ENCODE data around the gene HMOX2.
A peak's percentile ranks its signal among the peaks of the same experiment; 100 is the strongest.

The HMOX2 gene, protein sequence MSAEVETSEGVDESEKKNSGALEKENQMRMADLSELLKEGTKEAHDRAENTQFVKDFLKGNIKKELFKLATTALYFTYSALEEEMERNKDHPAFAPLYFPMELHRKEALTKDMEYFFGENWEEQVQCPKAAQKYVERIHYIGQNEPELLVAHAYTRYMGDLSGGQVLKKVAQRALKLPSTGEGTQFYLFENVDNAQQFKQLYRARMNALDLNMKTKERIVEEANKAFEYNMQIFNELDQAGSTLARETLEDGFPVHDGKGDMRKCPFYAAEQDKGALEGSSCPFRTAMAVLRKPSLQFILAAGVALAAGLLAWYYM

DNA sequence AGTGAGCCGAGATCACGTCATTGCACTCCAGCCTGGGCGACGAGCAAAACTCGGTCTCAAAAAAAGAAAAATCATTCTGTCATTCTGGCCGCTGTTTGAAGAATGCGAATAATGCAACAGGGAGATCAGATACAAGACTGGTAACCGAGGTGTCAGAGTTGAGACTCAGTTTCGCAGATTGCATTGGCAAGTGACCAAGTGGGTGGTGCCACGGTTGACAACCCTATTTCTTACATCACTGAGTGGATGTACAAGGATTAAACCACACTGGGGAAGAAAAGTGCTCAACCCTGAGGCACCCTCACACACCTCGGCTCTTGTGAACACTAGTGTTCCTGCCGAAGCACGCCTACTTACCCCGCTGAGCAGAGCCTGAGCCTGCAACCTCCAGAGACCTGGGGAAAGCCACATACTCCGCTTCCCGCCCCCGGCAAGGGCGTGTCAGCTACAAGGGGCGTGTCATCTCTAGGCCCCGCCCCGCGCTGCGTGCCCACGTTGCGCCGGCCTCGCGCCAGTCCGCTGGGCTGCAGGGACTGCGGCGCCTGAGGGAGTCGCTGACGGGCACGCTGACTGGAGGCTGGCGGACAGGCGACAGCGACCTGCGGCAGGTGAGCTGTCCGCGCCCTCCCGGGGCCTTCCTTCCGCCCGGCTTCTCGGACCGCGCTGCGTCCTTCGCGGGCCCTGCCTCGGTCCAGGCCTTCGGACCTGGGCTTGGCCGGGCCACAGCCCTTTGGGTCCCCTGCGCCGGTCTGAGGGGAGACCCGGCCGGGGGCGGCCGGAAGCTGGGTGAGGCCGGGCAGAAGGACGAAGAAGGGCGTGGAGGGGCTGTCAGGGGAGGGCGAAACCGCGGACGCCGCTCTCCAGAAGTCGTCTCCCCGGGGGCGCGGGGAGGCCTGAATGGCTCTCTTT is at the start of gene HMOX2:
Gene HMOX2 (plus strand): TSS at position 519 of the 909 bp plus-strand sequence. CDS start 29,127 bp downstream, outside the sequence.
- DNase-seq (ENCODE audit: low read depth, low spot score), result peak; percentile 59

DNA sequence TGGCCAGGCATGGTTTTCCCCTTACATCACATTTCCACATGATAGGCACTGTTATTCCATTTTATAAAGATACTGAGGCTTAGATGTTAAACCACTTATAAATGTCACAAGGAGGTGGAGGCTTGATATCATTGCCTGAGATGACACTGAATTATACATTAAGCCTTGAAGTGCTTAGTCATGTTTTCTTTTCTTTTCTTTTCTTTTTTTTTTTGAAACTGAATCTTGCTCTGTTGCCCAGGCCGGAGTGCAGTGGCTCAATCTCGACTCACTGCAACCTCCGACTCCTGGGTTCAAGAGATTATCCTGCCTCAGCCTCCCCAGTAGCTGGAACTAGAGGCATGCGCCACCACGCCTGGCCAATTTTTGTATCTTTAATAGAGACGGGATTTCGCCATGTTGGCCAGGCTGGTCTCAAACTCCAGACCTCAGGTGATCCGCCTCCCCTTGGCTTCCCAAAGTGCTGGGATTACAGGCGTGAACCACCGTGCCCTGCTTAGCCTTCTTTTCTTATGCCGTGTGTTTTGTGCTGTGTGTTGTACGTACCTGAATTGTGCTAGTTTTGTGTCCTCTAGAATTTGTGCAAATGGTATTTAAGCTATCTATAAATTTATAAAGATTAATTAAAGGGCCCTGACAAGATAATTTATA is 49.4 kb upstream of the HMOX2 start:
- DNase-seq (ENCODE audit: low read depth, low spot score), result no peak

DNA sequence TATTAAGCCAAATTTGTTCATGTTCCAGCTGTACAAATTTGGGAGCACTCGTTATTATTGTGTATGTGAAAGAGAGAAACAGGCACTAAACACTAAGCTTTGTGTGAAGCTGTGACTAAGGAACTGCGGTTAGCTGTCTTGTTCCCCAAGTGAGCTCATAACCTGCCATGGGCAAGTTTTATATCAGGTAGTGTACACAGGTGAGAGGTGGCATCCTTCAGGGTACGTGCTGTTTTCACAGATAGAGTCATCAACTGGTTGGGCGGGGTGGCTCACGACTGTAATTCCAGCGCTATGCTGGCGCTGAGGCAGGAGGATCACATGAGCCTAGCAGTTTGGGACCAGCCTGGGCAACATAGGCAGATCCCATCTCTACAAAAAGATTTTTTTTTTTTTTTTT is 47.7 kb upstream of the HMOX2 start:
- no peak for DNase-seq (ENCODE audit: low read depth, low spot score)

DNA sequence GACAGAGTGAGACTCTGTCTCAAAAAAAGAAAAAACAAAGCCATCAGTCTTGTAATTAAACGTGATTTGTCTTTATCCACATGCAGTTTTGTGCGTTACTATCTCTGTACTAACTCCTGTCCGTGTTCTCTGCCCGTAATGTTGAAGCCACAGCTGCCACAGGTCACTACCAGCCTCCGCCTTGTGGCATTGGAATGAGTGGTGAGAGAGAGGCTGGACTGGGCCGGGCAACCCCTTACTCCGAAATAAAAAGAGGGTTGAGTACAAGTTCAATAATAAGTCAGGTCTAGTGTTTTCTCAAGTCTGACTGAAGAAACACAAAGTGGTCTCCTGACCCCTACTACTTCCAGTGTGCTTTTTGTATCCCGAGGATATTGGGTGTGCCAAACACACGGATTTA is 45.2 kb upstream of the HMOX2 start:
- DNase-seq (ENCODE audit: low read depth, low spot score), result no peak

DNA sequence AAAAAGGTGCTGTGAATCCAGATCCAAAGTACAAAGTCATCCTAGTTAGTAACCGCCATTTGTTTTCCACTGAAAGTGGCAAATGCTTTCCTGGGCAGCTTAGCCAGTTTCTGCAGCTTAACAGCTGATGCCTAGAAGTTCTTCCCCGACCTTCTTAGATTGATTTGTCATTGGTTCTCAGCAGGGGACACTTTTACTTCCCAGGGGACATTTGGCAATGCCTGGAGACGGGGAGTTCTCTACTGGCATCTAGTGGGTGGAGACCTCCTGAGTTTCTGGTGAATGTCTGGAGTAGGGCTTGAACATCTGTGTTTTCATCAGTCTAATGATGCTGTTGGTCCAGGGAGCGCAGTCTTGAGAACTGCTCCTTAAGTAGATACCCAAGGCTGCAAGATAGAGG is 43.0 kb upstream of the HMOX2 start:
- DNase-seq (ENCODE audit: low read depth, low spot score), result no peak

DNA sequence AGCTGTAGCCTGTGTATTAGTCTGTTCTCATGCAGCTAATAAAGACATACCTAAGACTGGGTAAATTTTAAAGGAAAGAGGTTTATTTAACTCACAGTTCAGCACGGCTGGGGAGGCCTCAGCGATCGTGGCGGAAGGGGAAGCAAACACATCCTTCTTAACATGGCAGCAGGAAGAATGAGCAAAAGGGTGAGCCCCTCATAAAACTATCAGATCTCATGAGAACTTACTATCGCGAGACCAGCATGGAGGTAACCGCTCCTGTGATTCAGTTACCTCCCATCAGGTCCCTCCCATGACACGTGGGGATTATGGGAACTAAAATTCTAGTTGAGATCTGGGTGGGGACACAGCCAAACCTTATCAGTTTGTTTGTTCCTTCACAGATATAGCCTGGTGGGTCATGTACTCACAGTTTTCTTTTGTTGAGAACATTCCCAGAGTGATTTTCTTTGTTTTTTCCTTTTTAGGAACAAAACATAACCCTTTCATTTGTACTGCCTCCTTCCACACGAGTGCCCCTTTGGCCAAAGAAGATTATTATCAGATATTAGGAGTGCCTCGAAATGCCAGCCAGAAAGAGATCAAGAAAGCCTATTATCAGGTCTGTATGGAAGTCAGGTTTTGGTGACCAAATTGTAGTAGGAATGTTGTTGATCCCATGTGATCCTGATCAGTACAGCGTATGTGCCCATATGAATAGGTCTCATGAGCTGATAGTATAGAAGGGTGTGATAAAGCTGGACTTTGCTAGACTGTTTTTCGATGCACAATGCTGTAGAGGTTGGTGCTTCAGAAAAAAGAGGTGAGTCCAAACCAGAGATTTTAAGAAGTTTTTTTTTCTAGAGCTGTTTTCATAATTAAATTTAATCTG is 42.0 kb upstream of the HMOX2 start:
- DNase-seq (ENCODE audit: low read depth, low spot score), result no peak

DNA sequence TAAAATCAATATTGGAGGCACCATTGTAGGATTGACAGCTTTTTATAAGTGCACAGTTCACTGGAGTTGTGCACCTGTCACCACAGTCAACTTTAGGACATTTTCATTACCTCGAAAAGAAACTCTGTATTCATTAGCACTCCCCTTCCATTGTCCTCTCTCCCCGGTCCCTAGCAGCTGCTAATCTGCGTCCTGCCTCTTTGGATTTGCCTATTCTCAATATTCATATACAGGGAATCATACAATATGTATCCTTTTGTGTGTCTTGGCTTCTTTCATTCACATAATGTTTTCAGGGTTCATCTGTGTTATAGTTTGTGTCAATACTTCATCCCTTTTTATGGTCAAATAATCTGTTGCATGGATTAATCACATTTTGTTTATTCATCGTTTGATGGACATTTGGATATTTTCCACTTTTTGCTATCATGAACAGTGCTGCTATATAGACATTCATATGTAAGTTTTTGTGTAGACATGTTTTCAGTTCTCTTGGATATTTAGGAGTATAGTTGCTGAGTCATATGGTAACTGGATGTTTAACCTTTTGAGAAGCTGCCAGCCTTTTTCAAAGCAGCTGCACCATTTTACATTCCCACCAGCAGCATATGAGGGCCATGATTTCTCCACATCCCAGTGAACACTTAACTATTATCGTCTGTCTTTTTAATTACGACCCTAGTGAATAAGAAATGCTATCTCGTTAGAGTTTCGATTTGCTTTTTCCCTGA is 40.7 kb upstream of the HMOX2 start:
- DNase-seq (ENCODE audit: low read depth, low spot score), result no peak

DNA sequence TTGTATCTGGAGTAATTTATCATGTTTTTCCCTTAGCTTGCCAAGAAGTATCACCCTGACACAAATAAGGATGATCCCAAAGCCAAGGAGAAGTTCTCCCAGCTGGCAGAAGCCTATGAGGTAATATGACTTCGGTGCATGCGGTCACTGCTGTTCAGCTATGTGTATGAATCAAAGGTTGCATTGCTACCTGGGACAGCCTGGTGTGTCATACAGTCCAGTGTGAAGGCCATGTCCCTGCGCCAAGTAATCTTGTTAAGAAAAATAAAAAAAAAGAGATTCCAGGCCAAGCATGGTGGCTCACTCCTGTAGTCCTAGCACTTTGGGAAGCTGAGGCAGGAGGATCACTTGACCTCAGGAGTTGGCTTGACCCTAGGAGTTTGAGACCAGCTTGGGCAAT is 38.8 kb upstream of the HMOX2 start:
- no peak for DNase-seq (ENCODE audit: low read depth, low spot score)

DNA sequence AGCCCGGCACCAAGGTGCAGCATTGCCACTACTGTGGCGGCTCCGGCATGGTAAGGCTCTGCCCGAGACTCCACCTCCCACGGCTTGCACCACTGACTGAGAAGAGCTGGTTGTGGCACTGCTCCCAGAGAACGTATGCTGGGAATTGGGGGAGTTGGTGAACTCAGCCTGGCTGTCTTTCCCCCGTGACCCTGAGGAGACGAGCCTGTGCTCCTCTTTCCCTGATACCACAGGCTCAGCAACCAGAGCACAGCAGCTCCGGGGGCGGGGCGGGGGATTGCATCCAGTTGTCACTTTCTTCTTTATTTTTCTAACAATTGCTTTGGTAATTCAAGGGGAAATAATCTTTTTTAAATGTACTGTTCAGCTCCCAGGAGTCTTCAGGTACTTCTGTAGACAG is 33.8 kb upstream of the HMOX2 start:
- no peak for DNase-seq (ENCODE audit: low read depth, low spot score)

DNA sequence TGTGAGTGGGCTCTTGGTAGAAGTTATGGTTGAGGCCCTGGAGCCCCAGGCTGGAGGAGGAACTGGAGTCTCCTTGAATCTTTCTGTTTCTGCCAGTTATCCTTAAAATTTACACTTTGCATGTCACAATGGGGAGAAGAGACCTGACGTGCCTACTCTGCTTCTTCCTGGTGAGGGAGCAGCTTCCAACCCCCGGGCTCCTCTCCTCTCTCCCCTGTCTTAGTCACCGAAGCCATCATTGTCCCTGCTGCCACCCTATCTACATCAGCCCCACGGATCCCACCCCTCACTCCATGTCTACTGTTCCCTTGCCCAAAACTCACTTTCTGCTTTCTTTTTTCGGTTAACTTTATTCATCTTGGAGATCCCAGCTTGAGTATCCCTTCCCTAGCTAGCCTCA is 32.9 kb upstream of the HMOX2 start:
- no peak for DNase-seq (ENCODE audit: low read depth, low spot score)

DNA sequence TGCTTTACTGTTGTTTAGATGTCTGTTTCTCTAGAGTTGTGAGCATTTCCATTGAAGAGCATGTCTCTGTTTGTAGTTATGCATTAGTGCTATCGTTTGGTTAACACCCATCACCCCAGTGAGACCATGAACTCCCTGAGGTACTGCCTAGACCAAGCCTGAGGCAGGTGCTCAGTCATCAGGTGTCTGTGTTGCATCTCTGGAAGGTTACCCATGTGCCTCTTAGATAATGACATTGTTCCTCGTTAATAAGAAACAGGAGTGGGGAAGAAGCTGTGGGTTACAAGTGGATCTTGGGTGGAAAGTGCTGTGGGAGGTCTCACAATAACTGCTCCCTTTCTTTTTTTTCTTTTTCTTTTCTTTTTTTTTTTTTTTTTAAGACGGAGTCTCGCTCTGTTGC is 32.2 kb upstream of the HMOX2 start:
- DNase-seq (ENCODE audit: low read depth, low spot score), result no peak

DNA sequence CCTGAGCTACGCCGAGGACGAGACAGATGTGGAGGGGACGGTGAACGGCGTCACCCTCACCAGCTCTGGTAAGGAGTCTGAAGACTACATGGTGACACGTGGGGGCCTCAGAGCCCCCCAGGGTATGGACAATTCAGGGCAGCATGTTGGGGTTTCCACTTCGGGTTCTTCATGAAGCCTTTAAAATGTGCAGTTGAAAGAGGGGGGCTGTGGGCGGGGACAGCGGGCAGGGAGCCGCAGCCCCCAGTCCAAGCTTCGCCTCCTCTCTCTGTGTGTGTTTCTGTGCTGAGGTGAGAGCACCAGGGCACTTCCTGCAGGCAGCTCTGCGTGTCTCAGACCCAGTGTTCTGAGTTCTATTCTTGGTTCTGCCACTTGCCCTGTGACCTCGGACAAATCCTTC is 25.8 kb upstream of the HMOX2 start:
- DNase-seq (ENCODE audit: low read depth, low spot score), result no peak

DNA sequence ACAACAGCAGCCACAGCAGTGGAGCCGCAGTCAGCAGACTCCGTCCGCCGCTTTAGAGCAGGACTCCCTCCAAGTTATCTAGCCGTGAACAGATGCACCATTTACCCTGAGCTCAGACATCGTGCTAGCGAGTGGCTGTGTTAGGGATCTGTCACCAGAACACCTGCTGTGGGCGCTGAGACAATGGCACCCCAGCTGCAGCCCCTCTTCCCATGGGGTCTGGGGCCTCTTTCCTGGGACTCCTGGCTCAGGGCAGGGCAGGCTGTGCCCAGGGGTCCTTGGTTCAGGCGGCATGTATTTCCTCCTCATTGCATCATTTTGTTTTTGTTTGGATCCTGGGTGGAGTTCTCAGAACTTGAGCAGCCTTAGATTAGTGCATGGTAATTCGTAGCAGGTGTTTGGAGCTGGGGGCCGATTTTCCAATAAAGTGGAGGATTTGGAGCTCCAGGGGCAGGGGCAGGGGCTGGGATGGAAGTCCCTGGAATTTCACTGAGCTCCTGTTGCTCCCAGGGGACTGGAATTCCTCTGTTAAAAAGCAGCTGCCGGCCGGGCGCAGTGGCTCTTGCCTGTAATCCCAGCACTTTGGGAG is 25.2 kb upstream of the HMOX2 start:
- no peak for DNase-seq (ENCODE audit: low read depth, low spot score)

DNA sequence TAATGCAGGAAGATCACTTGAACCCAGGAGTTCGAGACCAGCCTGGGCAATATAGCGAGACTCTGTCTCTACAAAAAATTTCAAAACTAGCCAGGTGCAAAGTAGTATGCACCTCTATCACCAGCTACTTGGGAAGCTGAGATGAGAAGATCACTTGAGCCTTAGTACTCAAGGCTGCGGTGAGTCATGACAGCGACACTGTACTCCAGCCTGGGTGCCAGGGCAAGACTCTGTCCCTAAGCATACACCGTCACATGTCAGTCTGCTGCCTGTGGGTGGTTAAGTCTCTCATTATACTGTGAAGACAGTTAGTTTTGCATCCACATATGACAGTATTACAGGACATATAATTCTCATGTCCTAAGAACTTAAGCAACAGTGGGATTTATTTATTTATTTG is 23.5 kb upstream of the HMOX2 start:
- no peak for DNase-seq (ENCODE audit: low read depth, low spot score)

DNA sequence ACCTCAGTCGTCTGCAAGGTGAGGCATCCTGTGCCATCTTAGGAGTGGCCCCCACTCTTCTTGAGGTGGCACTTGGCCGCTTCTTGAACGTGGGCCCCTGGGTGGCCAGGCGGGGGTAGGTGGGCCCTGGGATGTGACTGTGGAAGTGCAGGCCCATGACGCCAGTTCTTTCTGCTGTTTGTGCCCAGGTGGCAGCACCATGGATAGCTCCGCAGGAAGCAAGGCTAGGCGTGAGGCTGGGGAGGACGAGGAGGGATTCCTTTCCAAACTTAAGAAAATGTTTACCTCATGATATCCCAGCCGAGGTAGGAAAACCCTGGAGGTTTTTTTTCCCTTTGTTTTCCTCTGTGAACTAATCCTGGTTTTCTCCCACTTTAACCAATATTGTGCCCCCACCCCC is 21.6 kb upstream of the HMOX2 start:
- no peak for DNase-seq (ENCODE audit: low read depth, low spot score)

DNA sequence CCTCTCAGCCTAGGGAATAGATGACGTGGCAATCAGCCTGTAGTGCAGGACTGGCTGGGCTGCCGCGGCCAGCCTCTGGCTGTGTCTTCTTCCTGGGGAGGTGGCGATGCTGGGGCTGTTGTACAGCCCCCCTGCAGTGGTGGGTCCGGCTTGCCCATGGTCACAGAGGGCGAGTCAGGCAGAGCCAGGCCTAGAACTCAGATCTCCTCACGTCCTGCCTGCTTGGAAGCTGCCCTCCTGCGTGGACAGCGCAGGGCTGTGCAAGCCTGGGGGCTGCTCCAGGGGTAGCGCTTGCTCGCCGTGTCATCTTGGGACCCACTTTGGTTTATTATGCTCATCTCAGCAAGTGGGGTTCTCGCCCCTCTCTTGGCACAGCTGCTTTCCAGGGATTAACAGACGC is 21.1 kb upstream of the HMOX2 start:
- no peak for DNase-seq (ENCODE audit: low read depth, low spot score)

DNA sequence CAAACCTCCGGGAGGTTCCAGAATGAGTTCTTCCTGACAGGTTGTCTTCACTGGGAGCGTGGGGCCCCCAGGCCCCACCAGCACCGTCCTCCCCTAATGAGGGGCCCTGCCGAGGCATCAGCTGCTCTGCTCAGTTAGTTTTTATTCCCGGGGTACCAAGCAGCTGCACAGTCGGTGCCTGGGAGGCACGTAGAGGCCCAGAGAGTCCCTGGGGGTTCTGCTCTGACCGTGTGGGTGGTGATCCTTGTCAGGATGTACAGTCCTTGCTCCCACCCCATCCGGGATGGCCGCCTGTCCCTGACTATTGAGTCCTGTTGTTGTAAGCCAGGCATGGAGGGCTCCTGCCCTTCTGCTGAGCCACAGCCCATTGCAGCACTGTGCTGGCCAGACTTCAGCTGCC is 20.2 kb upstream of the HMOX2 start:
- no peak for DNase-seq (ENCODE audit: low read depth, low spot score)

DNA sequence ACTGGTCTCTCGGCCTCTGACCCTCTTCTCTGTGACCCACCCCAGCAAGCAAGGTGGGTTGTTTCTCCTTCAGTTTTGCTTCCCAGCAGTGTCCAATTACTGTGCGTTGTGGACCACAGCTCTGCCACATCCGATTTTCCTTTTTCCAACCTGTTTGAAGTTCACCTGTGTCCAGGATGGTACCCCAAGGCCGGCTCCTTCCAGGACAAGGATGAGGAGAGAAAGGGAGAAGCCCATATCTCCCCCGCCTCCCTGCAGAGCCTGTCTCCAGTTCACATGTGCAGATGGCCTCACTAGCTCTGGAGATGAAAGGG is 15.3 kb upstream of the HMOX2 start:
- no peak for DNase-seq (ENCODE audit: low read depth, low spot score)

DNA sequence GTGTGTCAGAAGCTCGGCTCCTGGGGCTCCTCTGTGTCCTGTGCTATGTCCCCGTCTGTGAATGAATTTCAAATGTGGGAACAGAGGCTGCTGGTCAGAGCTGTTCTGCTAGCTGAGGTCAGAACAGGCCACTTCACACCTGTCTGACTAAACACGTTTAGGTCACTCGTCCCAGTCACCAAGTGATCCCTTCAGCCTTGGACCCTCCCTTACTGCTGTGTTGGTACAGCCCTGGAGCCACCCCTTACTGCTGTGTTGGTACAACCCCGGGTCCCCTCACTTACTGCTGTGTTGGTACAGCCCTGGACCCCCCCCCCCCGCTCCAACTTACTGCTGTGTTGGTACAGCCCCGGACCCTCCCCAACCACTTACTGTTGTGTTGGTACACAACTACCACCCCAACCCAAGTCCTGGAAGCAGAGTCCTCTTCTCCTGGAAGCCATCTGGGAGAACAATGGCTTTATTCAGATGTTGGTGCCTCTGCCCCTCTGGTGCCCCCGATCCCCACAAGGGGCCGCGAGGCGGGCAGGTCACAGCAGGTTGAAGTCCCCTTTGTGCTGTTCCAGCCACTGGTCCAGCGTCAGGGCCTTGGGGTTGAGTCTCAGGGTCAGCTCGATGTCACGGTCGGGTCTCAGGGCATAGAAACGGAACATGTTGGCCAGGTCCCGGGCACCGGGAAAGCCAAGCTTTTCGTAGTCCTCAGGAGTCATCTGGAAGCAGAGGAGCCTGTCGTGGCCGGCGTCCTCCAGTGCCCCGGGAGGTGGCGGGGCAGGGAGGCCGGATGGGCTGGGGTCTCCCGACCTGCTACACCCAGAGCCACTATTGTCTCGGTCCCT is 14.7 kb upstream of the HMOX2 start:
- DNase-seq (ENCODE audit: low read depth, low spot score), result no peak

All from iPS DF 19.7 (cell line).